A549 (cell line): ENCODE data around the gene ZNF750.

Source experiments
- BHLHE40 ChIP-seq: IDR thresholded peaks from 2 replicates; pipeline ENCODE4 v1.6.1; 2012; ENCODE audit warnings: low read depth, low read length, inconsistent platforms
- CEBPB ChIP-seq, 2 experiments: fragments of >200 bp in 1 of 2; sonication (Bioruptor Twin) in 1 of 2; formaldehyde crosslinking in 1 of 2; IDR thresholded peaks; 2 replicates each; pipeline ENCODE4 v1.6.1; 2012 to 2016
- CHD2 ChIP-seq: fragments of 150-350 bp; IDR thresholded peaks from 2 replicates; pipeline ENCODE4 v1.6.1; 2014; ENCODE audit warnings: low read length; ENCODE audit not compliant: partially characterized antibody
- CTCF ChIP-seq: fragments of >200 bp; sonication (Bioruptor Twin); formaldehyde crosslinking; IDR thresholded peaks from 3 replicates; pipeline ENCODE4 v1.5.1; 2016
- EHMT2 ChIP-seq: fragments of 200-600 bp; sonication (generic); IDR thresholded peaks from 2 replicates; pipeline ENCODE4 v1.6.1; 2016; ENCODE audit warnings: antibody characterized with exemption, low read depth, mild to moderate bottlenecking, moderate library complexity
- HDAC2 ChIP-seq: fragments of 200-600 bp; sonication (generic); IDR thresholded peaks from 2 replicates; pipeline ENCODE4 v1.6.1; 2016
- JUNB ChIP-seq: fragments of >200 bp; sonication (Bioruptor Twin); formaldehyde crosslinking; IDR thresholded peaks from 2 replicates; pipeline ENCODE4 v1.6.1; 2016
- MAX ChIP-seq: IDR thresholded peaks from 2 replicates; pipeline ENCODE4 v1.6.1; 2012
- MYC ChIP-seq: IDR thresholded peaks from 2 replicates; pipeline ENCODE4 v1.6.1; 2012; ENCODE audit warnings: mild to moderate bottlenecking, inconsistent platforms, low read length, improper control_type of control experiment, borderline replicate concordance
- POLR2A ChIP-seq: IDR thresholded peaks from 2 replicates; pipeline ENCODE4 v1.6.1; 2012; ENCODE audit warnings: mild to moderate bottlenecking, low read length
- POLR2AphosphoS2 ChIP-seq: conservative IDR thresholded peaks from 2 replicates; pipeline ENCODE4 v1.6.1; 2012; ENCODE audit warnings: low read length, improper control_type of control experiment, inconsistent platforms
- RAD21 ChIP-seq, 2 experiments: fragments of >200 bp in 1 of 2; sonication (Bioruptor Twin) in 1 of 2; formaldehyde crosslinking in 1 of 2; IDR thresholded peaks in 1 of 2; conservative IDR thresholded peaks in 1 of 2; 2 replicates in 1 of 2; 3 replicates in 1 of 2; pipeline ENCODE4 v1.6.1; 2012 to 2018; ENCODE audit warnings: inconsistent platforms in 1 of 2
- ZFP36 ChIP-seq: fragments of 450-650 bp; IDR thresholded peaks from 2 replicates; pipeline ENCODE4 v1.6.1; 2014; ENCODE audit warnings: borderline replicate concordance; ENCODE audit not compliant: partially characterized antibody
- TF ChIP-seq, protein P1 (sequence below): IDR thresholded peaks from 2 replicates; pipeline ENCODE4 v1.6.1; 2012

GRCh38 chr17:82817947-82818346 is 21.9 kb downstream of the ZNF750 start:
- TF ChIP-seq CTCF (no peak), POLR2A (no peak), BHLHE40 (no peak), JUNB (no peak), MAX (no peak), POLR2AphosphoS2 (no peak), EHMT2 (no peak), CHD2 (no peak), MYC (no peak), CEBPB (IDR thresholded peaks at IDR 0.05) (no peak), ZFP36 (no peak), HDAC2 (no peak), RAD21 (conservative IDR thresholded peaks at IDR 0.05 in 1 of 2, IDR thresholded peaks at IDR 0.05 in 1 of 2) (no peak)
- TF ChIP-seq, protein P1, sequence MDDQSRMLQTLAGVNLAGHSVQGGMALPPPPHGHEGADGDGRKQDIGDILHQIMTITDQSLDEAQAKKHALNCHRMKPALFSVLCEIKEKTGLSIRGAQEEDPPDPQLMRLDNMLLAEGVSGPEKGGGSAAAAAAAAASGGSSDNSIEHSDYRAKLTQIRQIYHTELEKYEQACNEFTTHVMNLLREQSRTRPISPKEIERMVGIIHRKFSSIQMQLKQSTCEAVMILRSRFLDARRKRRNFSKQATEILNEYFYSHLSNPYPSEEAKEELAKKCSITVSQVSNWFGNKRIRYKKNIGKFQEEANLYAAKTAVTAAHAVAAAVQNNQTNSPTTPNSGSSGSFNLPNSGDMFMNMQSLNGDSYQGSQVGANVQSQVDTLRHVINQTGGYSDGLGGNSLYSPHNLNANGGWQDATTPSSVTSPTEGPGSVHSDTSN: no peak
